ENCODE measurements around the gene MRPS11. TPM values are rescaled to one million over a fixed set of nuclear protein-coding genes. Genes with fewer than 3 reads are reported as not detected.

Gene MRPS11
- total RNA-seq, 4 donors from 2014 or later, result 4.4 to 32.8 (median 18.9) TPM

DNA sequence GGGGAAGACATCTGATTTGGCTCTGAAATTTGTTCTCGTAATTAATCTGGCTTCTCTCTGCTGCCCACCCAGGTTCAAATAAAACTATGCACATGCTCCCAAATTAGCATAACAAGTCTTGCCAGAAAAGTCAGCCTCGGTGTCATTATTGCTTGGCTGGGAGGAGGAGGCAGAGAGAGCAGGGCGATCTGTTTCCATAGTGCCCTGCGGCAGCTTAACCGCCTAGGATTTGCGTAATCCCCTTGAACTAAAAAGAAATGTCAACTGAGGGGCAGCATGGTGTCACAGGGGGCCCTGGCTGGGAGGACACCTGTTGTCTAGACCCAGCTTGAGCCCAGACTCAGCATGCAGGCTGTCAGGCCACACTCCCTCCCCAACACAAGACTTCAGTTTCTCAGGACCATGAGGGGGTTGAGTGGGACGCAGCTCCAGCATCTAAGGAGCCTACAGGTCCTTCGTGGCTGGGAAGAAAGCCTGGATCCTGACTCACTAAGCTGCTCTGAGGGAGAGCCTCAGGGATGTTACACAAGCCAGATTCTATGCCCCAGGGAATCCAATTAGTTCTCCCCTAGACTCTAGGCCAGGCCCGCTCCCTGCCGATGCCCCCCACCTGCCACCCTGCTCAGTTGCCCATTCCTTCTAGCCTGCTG is 17.3 kb downstream of the MRPS11 start:
- no peak for DNase-seq
- TF ChIP-seq, protein P1, sequence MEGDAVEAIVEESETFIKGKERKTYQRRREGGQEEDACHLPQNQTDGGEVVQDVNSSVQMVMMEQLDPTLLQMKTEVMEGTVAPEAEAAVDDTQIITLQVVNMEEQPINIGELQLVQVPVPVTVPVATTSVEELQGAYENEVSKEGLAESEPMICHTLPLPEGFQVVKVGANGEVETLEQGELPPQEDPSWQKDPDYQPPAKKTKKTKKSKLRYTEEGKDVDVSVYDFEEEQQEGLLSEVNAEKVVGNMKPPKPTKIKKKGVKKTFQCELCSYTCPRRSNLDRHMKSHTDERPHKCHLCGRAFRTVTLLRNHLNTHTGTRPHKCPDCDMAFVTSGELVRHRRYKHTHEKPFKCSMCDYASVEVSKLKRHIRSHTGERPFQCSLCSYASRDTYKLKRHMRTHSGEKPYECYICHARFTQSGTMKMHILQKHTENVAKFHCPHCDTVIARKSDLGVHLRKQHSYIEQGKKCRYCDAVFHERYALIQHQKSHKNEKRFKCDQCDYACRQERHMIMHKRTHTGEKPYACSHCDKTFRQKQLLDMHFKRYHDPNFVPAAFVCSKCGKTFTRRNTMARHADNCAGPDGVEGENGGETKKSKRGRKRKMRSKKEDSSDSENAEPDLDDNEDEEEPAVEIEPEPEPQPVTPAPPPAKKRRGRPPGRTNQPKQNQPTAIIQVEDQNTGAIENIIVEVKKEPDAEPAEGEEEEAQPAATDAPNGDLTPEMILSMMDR (IDR thresholded peaks at IDR 0.05), result no peak
- no peak for TF ChIP-seq POLR2A (IDR thresholded peaks at IDR 0.05)
- Histone ChIP-seq H3K4me1 (no peaks in the 10 kb centered on the region), H3K36me3 (no peaks in the 10 kb centered on the region), H3K27me3 (no peaks in the 10 kb centered on the region), H3K4me3 (no peak overlapping the region), H3K27ac (no peak overlapping the region), H3K9me3 (no peaks in the 10 kb centered on the region)
- intact Hi-C loops (cut with DNase I; ENCODE audit: low total_unique reads), result no loop called here

DNA sequence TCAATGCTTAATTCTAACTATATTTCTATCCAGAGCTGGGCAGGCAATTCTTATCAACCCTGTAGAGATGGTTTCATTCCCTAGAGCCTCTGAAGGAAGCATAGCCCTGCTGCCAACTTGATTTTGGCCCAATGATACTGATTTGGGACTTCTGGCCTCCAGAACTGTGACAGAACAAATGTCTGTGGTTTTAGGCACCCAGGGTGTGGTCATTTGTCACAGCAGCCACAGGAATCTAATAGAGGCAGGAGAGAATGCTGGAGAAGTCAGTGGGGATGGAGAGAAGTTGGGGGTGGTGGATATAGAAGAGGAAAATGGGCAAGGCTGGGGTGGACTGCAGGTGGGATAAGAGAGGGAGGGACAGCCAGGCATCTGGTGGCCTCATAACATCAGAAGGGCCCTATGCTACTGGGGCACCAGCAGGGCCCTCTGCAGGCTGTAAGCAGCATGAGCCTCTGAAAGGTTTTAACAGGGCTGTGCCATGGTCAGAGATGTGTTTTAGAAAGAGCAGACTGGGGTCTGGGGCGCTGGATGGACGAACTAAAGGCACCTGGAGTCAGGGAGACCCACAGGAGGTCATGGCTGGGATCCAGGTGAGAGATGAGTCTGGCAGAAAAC is 19.8 kb downstream of the MRPS11 start:
- Histone ChIP-seq H3K27ac (no peak overlapping the region), H3K27me3 (no peaks in the 10 kb centered on the region), H3K36me3 (no peaks in the 10 kb centered on the region), H3K9me3 (no peaks in the 10 kb centered on the region), H3K4me3 (no peak overlapping the region), H3K4me1 (no peaks in the 10 kb centered on the region)
- DNase-seq, result no peak
- TF ChIP-seq POLR2A (IDR thresholded peaks at IDR 0.05), result no peak
- TF ChIP-seq, protein P1 (IDR thresholded peaks at IDR 0.05), result no peak
- intact Hi-C loops (cut with DNase I; ENCODE audit: low total_unique reads), result no loop called here

DNA sequence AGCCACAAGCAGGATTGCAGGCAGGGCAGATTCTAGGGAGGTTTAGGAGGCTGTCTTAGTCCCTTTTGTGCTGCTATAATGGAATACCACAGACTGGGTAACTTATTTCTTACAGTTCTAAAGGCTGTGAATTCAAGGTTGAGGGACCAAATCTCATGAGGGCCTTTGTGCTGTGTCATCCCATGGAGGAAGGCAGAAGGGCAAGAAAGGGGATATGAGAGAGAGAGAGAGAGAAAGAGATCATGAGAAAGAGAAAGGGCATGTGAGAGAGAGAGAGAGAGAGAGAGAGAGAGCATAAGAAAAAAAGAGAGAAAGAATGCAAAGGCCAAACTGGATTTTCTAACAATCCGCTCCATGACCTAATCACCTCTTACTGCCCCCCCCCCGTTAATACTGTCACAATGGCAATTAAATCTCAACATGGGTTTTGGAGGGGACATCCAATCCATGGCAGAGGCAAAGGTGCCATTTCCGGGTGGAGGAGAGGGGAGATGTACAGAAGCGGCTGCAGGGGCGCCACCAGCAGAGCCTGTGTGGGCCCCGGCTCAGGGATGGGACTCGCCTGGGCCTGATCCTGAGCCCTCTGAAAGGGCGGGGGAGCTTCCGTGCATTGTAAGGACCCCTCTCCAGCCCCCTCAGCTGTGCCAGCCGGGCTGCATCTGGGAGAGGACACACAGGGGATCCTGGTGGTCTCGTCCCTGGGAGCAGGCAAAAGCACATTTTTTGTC is 20.5 kb downstream of the MRPS11 start:
- Histone ChIP-seq H3K4me1 (no peaks in the 10 kb centered on the region), H3K9me3 (no peaks in the 10 kb centered on the region), H3K4me3 (no peak overlapping the region), H3K27me3 (no peaks in the 10 kb centered on the region), H3K27ac (no peak overlapping the region), H3K36me3 (no peaks in the 10 kb centered on the region)
- TF ChIP-seq, protein P1 (IDR thresholded peaks at IDR 0.05), result no peak
- TF ChIP-seq POLR2A (IDR thresholded peaks at IDR 0.05), result no peak
- DNase-seq, result no peak
- intact Hi-C loops (cut with DNase I; ENCODE audit: low total_unique reads), result no loop called here

DNA sequence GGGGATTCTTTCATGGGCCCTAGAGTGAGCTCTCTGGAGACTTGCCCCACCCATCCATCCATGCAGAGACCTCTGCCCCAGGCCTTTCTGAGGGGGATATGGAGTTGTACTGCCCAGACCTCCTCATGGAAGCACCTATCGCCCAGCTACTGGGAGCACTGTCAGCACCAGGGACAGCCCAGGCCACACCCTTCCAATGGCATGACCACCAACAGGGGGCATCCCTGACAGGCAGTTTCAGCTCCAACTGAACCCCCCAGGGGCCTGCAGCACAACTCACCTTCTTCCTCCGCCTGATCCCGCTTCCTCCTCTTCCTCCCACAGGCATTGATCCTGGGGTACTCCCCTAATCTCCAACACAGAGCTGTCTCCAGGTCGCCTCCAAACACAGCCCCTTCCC is 21.8 kb downstream of the MRPS11 start:
- DNase-seq, result no peak
- intact Hi-C loops (cut with DNase I; ENCODE audit: low total_unique reads), result no loop called here
- no peak overlapping the region for H3K4me3 ChIP-seq
- no peaks in the 10 kb centered on the region for H3K36me3 ChIP-seq
- TF ChIP-seq POLR2A (IDR thresholded peaks at IDR 0.05), result no peak
- TF ChIP-seq, protein P1 (IDR thresholded peaks at IDR 0.05), result no peak
- no peaks in the 10 kb centered on the region for H3K9me3 ChIP-seq
- no peak overlapping the region for H3K27ac ChIP-seq
- no peaks in the 10 kb centered on the region for H3K27me3 ChIP-seq
- H3K4me1 ChIP-seq, result no peaks in the 10 kb centered on the region

DNA sequence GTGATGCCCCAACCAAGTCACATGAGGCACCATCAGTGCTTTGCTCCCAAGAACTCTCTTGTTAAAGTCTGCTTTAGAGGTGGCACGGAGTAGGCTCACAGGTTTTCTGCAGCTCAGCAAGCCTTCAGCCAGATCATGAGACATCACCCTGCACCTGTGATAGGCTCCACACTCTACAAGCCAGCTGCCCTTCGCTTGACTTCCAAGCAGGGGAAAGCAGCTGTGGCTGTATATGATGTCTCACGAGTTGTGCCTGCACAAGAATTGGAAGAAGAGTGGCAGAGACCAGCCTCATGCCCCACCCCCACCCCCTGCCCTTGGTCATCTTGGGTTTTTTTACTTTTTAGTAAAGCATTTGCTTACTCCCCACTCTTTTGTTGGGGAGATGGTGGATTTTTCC is 22.5 kb downstream of the MRPS11 start:
- intact Hi-C loops (cut with DNase I; ENCODE audit: low total_unique reads), result no loop called here
- no peak for TF ChIP-seq POLR2A (IDR thresholded peaks at IDR 0.05)
- TF ChIP-seq, protein P1 (IDR thresholded peaks at IDR 0.05), result no peak
- DNase-seq, result no peak

More for the DNA sequence above, 22.5 kb downstream of the MRPS11 start:
- H3K27ac ChIP-seq, result no peak overlapping the region
- H3K27me3 ChIP-seq, result no peaks in the 10 kb centered on the region
- H3K36me3 ChIP-seq, result no peaks in the 10 kb centered on the region
- no peaks in the 10 kb centered on the region for H3K4me1 ChIP-seq
- no peak overlapping the region for H3K4me3 ChIP-seq
- no peaks in the 10 kb centered on the region for H3K9me3 ChIP-seq

All from uterus (tissue), 4 donors.